NCI-H1436 (cell line): ENCODE data around the gene LSS.

Experiments
- DNase-seq: peaks from one replicate; lab custom pipeline; 2025; lab: John Stamatoyannopoulos, UW

Gene LSS

GRCh38 chr21:46168659-46169386, 59.8 kb downstream of the LSS start:
- no peak for DNase-seq

- DNase-seq = no peak
These were observed 60.3 kb downstream of the LSS start for GRCh38 chr21:46168238-46168637.

GRCh38 chr21:46165098-46165497, 63.5 kb downstream of the LSS start:
- no peak for DNase-seq

- no peak for DNase-seq
These were observed 65.2 kb downstream of the LSS start for GRCh38 chr21:46163380-46163779.

- DNase-seq = no peak
These were observed 66.7 kb downstream of the LSS start for GRCh38 chr21:46161633-46162592.

GRCh38 chr21:46160907-46161632, 67.5 kb downstream of the LSS start:
- DNase-seq = no peak

- no peak for DNase-seq
These were observed 68.0 kb downstream of the LSS start for GRCh38 chr21:46160657-46160906.

- no peak for DNase-seq
These were observed 68.5 kb downstream of the LSS start for GRCh38 chr21:46159841-46160656.

GRCh38 chr21:46159390-46159789, 69.2 kb downstream of the LSS start:
- no peak for DNase-seq

- DNase-seq = no peak
These were observed 69.8 kb downstream of the LSS start for GRCh38 chr21:46158666-46159300.

- no peak for DNase-seq
These were observed 70.6 kb downstream of the LSS start for GRCh38 chr21:46157987-46158451.

GRCh38 chr21:46157396-46157986, 71.1 kb downstream of the LSS start:
- no peak for DNase-seq

GRCh38 chr21:46156678-46157077, 71.9 kb downstream of the LSS start:
- DNase-seq = no peak

- DNase-seq = no peak
These were observed 72.3 kb downstream of the LSS start for GRCh38 chr21:46156378-46156645.

- DNase-seq = no peak
These were observed 72.8 kb downstream of the LSS start, which contains the start of gene FTCD for GRCh38 chr21:46155514-46156377. FTCD (minus strand) TSS chr21:46155579; CDS start chr21:46155523, 56 bp downstream.

GRCh38 chr21:46154955-46155513, 73.5 kb downstream of the LSS start:
- DNase-seq = no peak

GRCh38 chr21:46154155-46154954, 74.2 kb downstream of the LSS start:
- no peak for DNase-seq

- DNase-seq = peak; percentile 55
These were observed 75.1 kb downstream of the LSS start for GRCh38 chr21:46153247-46154154.
